GM12801 (cell line): ENCODE data around the gene PPP1R10.

ENCODE experiments used
- CTCF ChIP-seq: IDR thresholded peaks from one replicate; pipeline ENCODE4 v1.5.1; 2011; ENCODE audit warnings: control low read depth; ENCODE audit not compliant: insufficient read length; ENCODE audit errors: extremely low read depth

The PPP1R10 gene

GRCh38 chr6:30611150-30611855, 5.7 kb downstream of the PPP1R10 start:
- TF ChIP-seq CTCF: no peak

- TF ChIP-seq CTCF: no peak
Measured at GRCh38 chr6:30610065-30610464, 7.0 kb downstream of the PPP1R10 start.

GRCh38 chr6:30603961-30604360, 13.1 kb downstream of the PPP1R10 start:
- no peak for TF ChIP-seq CTCF

GRCh38 chr6:30601815-30602641, 15.0 kb downstream of the PPP1R10 start:
- no peak for TF ChIP-seq CTCF

GRCh38 chr6:30601436-30601814, 15.6 kb downstream of the PPP1R10 start:
- no peak for TF ChIP-seq CTCF

GRCh38 chr6:30600451-30600961, 16.5 kb downstream of the PPP1R10 start:
- no peak for TF ChIP-seq CTCF

GRCh38 chr6:30599625-30600324, 17.3 kb downstream of the PPP1R10 start:
- no peak for TF ChIP-seq CTCF
